Neural crest cell (in vitro differentiated cells): ENCODE data around the gene AUH. TPM values are rescaled to one million over a fixed set of nuclear protein-coding genes. Genes with fewer than 3 reads are reported as not detected.

ENCODE experiments used
- DNase-seq: peaks from one replicate; pipeline ENCODE4 v3.0.0; 2021; ENCODE audit warnings: low read depth, mixed read lengths, low spot score
- H3K27ac Mint-ChIP-seq: one replicate; pipeline ENCODE4 v1.8.0; 2021; ENCODE audit warnings: mild to moderate bottlenecking, mixed read lengths; ENCODE audit not compliant: unreplicated experiment
- H3K27me3 Mint-ChIP-seq: 2 replicates; pipeline ENCODE4 v1.8.0; 2021; ENCODE audit warnings: low read depth, mild to moderate bottlenecking, mixed read lengths
- H3K36me3 Mint-ChIP-seq: 2 replicates; pipeline ENCODE4 v1.8.0; 2021; ENCODE audit warnings: low read depth, mild to moderate bottlenecking, mixed read lengths
- H3K4me1 Mint-ChIP-seq: 2 replicates; pipeline ENCODE4 v1.8.0; 2021; ENCODE audit warnings: mixed read lengths
- H3K4me3 Mint-ChIP-seq: one replicate; pipeline ENCODE4 v1.8.0; 2021; ENCODE audit warnings: mild to moderate bottlenecking, mixed read lengths
- H3K9me3 Mint-ChIP-seq: 2 replicates; pipeline ENCODE4 v1.8.0; 2021; ENCODE audit warnings: mixed read lengths
- total RNA-seq: library from RNA; stranded (reverse); gene quantifications from 2 replicates; pipeline ENCODE4 v1.2.1, GENCODE V29; 2021
- TF ChIP-seq, protein P1 (sequence below): fragments of 200-600 bp; sonication (generic); conservative IDR thresholded peaks from 2 replicates; pipeline ENCODE4 v1.5.0; 2021; ENCODE audit warnings: antibody characterized with exemption, mild to moderate bottlenecking

Gene AUH
- total RNA-seq, 1 donor from 2014 or later = 10.8 TPM

DNA sequence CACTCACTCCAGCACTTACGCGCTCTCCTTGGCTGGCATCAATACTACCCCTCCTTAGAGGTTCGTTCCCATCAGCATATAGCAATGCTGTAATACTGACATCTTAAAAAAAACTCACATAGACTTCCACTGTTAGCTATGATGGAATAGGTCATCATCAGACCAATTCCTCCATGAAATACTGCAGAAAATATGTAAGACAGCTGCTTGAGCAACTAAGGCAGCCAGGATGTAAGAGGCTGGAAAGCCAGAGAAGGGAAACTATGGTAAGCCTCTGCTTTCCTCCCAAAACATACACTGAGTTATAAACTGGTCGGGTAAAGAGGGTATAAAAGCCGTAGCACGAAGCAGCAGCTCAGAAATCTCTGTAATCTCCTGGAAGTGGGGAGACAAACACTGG is 33.5 kb downstream of the AUH start:
- H3K27ac Mint-ChIP-seq = no peak overlapping the region

DNA sequence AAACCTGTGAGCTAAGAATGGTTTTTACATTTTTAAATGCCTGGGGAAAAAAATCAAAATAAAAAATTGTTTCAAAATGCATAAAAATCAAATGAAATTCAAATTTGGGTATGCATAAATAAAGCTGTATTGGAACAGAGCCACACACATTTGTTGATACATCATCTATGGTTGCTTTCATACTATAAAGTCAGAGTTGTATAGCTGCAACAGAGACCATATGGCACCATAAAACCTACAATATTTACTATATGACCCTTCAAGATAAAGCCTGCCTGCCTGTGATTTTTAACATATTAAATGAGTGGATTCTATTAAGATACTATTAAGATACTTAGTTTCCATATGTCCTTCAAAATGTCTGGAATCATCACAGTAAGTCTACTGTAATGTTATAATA is 40.0 kb downstream of the AUH start:
- Mint-ChIP-seq H3K4me3 (no peak overlapping the region), H3K9me3 (peaks cover 3% of the 10 kb centered on the region), H3K27me3 (no peaks in the 10 kb centered on the region), H3K4me1 (no peaks in the 10 kb centered on the region), H3K36me3 (peaks cover 8% of the 10 kb centered on the region), H3K27ac (no peak overlapping the region)
- no peak for DNase-seq
- TF ChIP-seq, protein P1, sequence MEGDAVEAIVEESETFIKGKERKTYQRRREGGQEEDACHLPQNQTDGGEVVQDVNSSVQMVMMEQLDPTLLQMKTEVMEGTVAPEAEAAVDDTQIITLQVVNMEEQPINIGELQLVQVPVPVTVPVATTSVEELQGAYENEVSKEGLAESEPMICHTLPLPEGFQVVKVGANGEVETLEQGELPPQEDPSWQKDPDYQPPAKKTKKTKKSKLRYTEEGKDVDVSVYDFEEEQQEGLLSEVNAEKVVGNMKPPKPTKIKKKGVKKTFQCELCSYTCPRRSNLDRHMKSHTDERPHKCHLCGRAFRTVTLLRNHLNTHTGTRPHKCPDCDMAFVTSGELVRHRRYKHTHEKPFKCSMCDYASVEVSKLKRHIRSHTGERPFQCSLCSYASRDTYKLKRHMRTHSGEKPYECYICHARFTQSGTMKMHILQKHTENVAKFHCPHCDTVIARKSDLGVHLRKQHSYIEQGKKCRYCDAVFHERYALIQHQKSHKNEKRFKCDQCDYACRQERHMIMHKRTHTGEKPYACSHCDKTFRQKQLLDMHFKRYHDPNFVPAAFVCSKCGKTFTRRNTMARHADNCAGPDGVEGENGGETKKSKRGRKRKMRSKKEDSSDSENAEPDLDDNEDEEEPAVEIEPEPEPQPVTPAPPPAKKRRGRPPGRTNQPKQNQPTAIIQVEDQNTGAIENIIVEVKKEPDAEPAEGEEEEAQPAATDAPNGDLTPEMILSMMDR = no peak

More for the DNA sequence above, 33.5 kb downstream of the AUH start:
- peaks cover 47% of the 10 kb centered on the region for H3K36me3 Mint-ChIP-seq
- H3K4me3 Mint-ChIP-seq = no peak overlapping the region
- H3K27me3 Mint-ChIP-seq = no peaks in the 10 kb centered on the region
- peaks cover 5% of the 10 kb centered on the region for H3K4me1 Mint-ChIP-seq
- TF ChIP-seq, protein P1 = no peak
- peaks cover 18% of the 10 kb centered on the region for H3K9me3 Mint-ChIP-seq
- DNase-seq = no peak

DNA sequence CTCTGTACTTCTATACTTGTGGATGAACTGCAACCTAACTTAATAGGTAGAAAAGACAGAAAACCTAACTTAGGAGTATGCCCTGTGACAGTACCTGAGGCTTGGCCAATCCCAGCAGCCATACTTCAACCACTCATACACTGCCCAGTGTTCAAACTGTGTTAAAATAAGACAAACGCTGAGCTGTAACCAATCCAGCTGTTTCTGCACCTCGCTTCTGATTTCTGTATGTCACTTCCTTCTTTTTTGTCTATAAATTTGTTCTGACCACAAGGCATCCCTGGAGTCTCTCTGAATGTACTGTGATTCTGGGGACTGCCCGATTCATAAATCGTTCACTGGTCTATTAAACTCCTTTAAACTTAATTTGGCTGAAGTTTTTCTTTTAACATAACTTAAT is 41.4 kb downstream of the AUH start:
- H3K4me3 Mint-ChIP-seq = no peak overlapping the region
- H3K4me1 Mint-ChIP-seq = no peaks in the 10 kb centered on the region
- DNase-seq = no peak
- H3K27ac Mint-ChIP-seq = no peak overlapping the region
- no peaks in the 10 kb centered on the region for H3K27me3 Mint-ChIP-seq
- H3K36me3 Mint-ChIP-seq = peaks cover 2% of the 10 kb centered on the region
- TF ChIP-seq, protein P1 = no peak
- H3K9me3 Mint-ChIP-seq = no peaks in the 10 kb centered on the region

DNA sequence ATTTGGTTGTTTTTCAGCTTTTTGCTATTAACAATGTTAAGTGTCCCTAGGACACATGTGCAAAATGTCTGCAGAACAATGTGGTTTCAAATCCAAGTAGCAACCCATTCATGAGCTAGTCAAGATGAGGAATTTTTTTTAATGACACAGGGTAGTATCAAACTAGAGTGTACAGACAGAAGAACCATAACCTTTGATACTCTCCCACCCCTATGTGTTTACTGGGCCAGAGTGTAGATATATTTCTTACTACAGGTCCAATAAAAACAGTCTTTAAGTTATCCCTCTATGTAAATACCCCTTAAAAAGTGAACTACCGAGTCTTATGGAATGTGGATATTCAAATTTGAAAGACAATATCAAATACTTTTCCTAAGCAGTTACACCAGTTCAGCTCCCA is 45.6 kb downstream of the AUH start:
- H3K27ac Mint-ChIP-seq = no peak overlapping the region
- no peaks in the 10 kb centered on the region for H3K4me1 Mint-ChIP-seq
- H3K4me3 Mint-ChIP-seq = no peak overlapping the region
- TF ChIP-seq, protein P1 = no peak
- H3K27me3 Mint-ChIP-seq = no peaks in the 10 kb centered on the region
- H3K36me3 Mint-ChIP-seq = no peaks in the 10 kb centered on the region
- no peak for DNase-seq
- H3K9me3 Mint-ChIP-seq = no peaks in the 10 kb centered on the region

DNA sequence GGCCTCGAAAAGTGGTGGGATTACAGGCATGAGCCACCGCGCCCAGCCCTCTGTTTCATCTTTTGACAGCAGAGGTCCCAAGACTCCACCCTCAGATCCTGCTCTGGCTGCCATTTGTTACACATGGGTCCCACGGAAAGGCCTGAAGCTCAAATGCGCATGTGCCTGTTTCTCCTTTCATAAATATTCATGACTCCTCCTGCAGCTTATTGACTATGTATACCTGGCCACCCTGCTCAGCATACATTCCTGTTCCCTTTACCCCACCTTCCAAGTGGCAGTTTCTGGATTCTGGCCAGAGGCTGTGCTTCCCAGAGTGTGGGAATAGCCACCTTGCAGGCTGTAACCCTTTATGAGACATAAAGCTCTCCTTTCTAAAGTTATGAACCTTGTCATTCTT is 46.5 kb downstream of the AUH start:
- DNase-seq = no peak
- Mint-ChIP-seq H3K36me3 (no peaks in the 10 kb centered on the region), H3K4me1 (no peaks in the 10 kb centered on the region), H3K4me3 (no peak overlapping the region), H3K9me3 (no peaks in the 10 kb centered on the region), H3K27me3 (no peaks in the 10 kb centered on the region), H3K27ac (no peak overlapping the region)
- TF ChIP-seq, protein P1 = no peak
